GM12878 (cell line): Measurements from ENCODE around the gene KRT78. TPM values are rescaled to one million over a fixed set of nuclear protein-coding genes. Genes with fewer than 3 reads are reported as not detected.
A peak's percentile ranks its signal among the peaks of the same experiment; 100 is the strongest.

Experiments
- ATAC-seq: fragments of 200-7000 bp; cut with Tn5 transposase; 3 replicates; pipeline ENCODE4 v1.9.1; 2020; ENCODE audit warnings: mild to moderate bottlenecking, moderate library complexity
- BruUV-seq: library from RNA; stranded (reverse); fragments of 400-500 nt; replicated peaks from 2 replicates; lab custom pipeline; 2021; lab: Mats Ljungman, UMichigan
- CTCF ChIA-PET: fragments of 300-600 bp; sonication (Branson Sonifier 250); formaldehyde crosslinking; extraction: SDS; loops from one replicate; lab custom pipeline; 2021; ENCODE audit warnings: inconsistent platforms; lab: Yijun Ruan, JAX
- POLR2A ChIA-PET: fragments of 350-600 bp; formaldehyde crosslinking; extraction: SDS; loops from one replicate; lab custom pipeline; 2021; ENCODE audit warnings: inconsistent platforms; lab: Charles Lee
- RAD21 ChIA-PET: fragments of 300-600 bp; sonication (Branson Sonifier 250); formaldehyde crosslinking; loops from one replicate; lab custom pipeline; 2023; ENCODE audit warnings: antibody characterized with exemption; ENCODE audit not compliant: unreplicated experiment; lab: Charles Lee
- SMC1A ChIA-PET: fragments of 300-600 bp; sonication (Branson Sonifier 250); formaldehyde crosslinking; loops from one replicate; lab custom pipeline; 2023; ENCODE audit not compliant: unreplicated experiment, uncharacterized antibody; lab: Charles Lee
- DNase-seq: peaks from one replicate; pipeline ENCODE4 v3.0.0-alpha.2; 2011; ENCODE audit warnings: low read depth, low spot score
- FAIRE-seq: peaks from 3 replicates; lab custom pipeline; 2011; peaks lifted over from hg19 to GRCh38; lab: Jason Lieb, UNC
- H2AFZ ChIP-seq: 2 replicates; pipeline ENCODE4 v1.6.0; 2011; ENCODE audit warnings: low read depth, low read length, control low read depth; ENCODE audit not compliant: control insufficient read depth
- H3K27ac ChIP-seq: 2 replicates; pipeline ENCODE4 v1.5.1; 2011; ENCODE audit warnings: control low read depth; ENCODE audit not compliant: control insufficient read depth, insufficient read depth
- H3K27me3 ChIP-seq, 2 experiments: replicated peaks in 1 of 2; 2 replicates each; pipeline versions ENCODE4 v1.6.0 to v1.6.1; 2011; ENCODE audit warnings: low read length in 1 of 2; ENCODE audit not compliant: control insufficient read depth in 2 of 2, insufficient read depth in 2 of 2
- H3K36me3 ChIP-seq, 2 experiments: 2 replicates each; pipeline ENCODE4 v1.5.1; 2011; ENCODE audit warnings: low read length in 1 of 2; ENCODE audit not compliant: control insufficient read depth in 2 of 2, insufficient read depth in 2 of 2
- H3K4me1 ChIP-seq: 2 replicates; pipeline ENCODE4 v1.6.1; 2011; ENCODE audit warnings: mild to moderate bottlenecking, low read length, moderate library complexity, mixed read lengths; ENCODE audit not compliant: control insufficient read depth, insufficient read depth
- H3K4me2 ChIP-seq: 2 replicates; pipeline ENCODE4 v1.6.0; 2011; ENCODE audit warnings: control low read depth; ENCODE audit not compliant: control insufficient read depth, insufficient read depth
- H3K4me3 ChIP-seq: fragments of 200-600 bp; sonication (generic); 2 replicates; pipeline ENCODE4 v1.5.1; 2016
- H3K79me2 ChIP-seq: 2 replicates; pipeline ENCODE4 v1.6.0; 2011; ENCODE audit warnings: low read length; ENCODE audit not compliant: control insufficient read depth, insufficient read depth
- H3K9ac ChIP-seq: 2 replicates; pipeline ENCODE4 v1.8.0; 2011; ENCODE audit warnings: low read length, control low read depth, mixed read lengths; ENCODE audit not compliant: control insufficient read depth, insufficient read depth
- H3K9me3 ChIP-seq: replicated peaks from 3 replicates; pipeline ENCODE4 v1.5.1; 2011; ENCODE audit warnings: mild to moderate bottlenecking, low read length; ENCODE audit not compliant: control insufficient read depth, insufficient read depth
- H4K20me1 ChIP-seq: 2 replicates; pipeline ENCODE4 v1.6.0; 2011; ENCODE audit not compliant: control insufficient read depth, insufficient read depth
- EGR1 ChIP-seq, 2 experiments: IDR thresholded peaks; 1 replicate in 1 of 2; 2 replicates in 1 of 2; pipeline ENCODE4 v1.6.1; 2011 to 2012; ENCODE audit warnings: low read depth in 2 of 2, low read length in 2 of 2, borderline replicate concordance in 1 of 2, mild to moderate bottlenecking in 1 of 2, moderate library complexity in 1 of 2
- NR2C1 ChIP-seq: fragments of 450-650 bp; IDR thresholded peaks from 2 replicates; pipeline ENCODE4 v1.6.1; 2017; ENCODE audit warnings: antibody characterized with exemption, mild to moderate bottlenecking, moderate library complexity
- SMAD5 ChIP-seq: IDR thresholded peaks from 2 replicates; pipeline ENCODE4 v1.6.1; 2016; ENCODE audit warnings: antibody characterized with exemption, low read depth
- SREBF1 ChIP-seq: IDR thresholded peaks from 2 replicates; pipeline ENCODE4 v1.6.1; 2012; ENCODE audit warnings: mild to moderate bottlenecking, low read length
- TAF1 ChIP-seq: IDR thresholded peaks from 2 replicates; pipeline ENCODE4 v1.6.1; 2011; ENCODE audit warnings: mild to moderate bottlenecking, low read depth, low read length, borderline replicate concordance
- ZZZ3 ChIP-seq: IDR thresholded peaks from 2 replicates; pipeline ENCODE4 v1.6.1; 2011; ENCODE audit warnings: low read depth; ENCODE audit not compliant: control insufficient read depth, insufficient read length
- WGBS: methylation state at CpG from one replicate; pipeline ENCODE4 v1.1.6; 2016; ENCODE audit warnings: low lambda C conversion rate; ENCODE audit not compliant: insufficient replicate concordance, insufficient coverage; ENCODE audit errors: missing lambda C conversion rate; 5-methylcytosine and 5-hydroxymethylcytosine counted together
- in situ Hi-C: fragments of 300-500 bp; cut with MboI; formaldehyde crosslinking; loops from 9 replicates; pipeline ENCODE4 v1.14.3; 2018; ENCODE audit warnings: mixed read lengths
- intact Hi-C: fragments of 100-400 bp; cut with micrococcal nuclease; formaldehyde crosslinking; loops from one replicate; pipeline ENCODE4 v1.14.2; 2022; ENCODE audit not compliant: unreplicated experiment
- polyA plus RNA-seq, 11 experiments: library from polyadenylated mRNA; depleted of rRNA in 4 of 11; unstranded in 6 of 11; stranded (reverse) in 5 of 11; fragments of >200 nt; fragmentation: Nextera tagmentation in 4 of 11; fragmentation: Illumina TruSeq in 1 of 11; extraction: Ambion mirVana in 4 of 11; extraction: Trizol in 1 of 11; gene quantifications; 1 replicate in 1 of 11; 2 replicates in 10 of 11; pipeline versions ENCODE4 v1.2.1 to v1.2.3, GENCODE V29; 2011 to 2016; ENCODE audit warnings: inconsistent platforms in 2 of 11, missing spikeins in 2 of 11, low read depth in 1 of 11
- total RNA-seq, 4 experiments: library from RNA; depleted of rRNA in 3 of 4; stranded (reverse); fragments of >200 nt in 3 of 4; fragmentation: Illumina TruSeq in 1 of 4; extraction: Trizol in 1 of 4; gene quantifications; 2 replicates each; pipeline versions ENCODE4 v1.2.1 to v1.2.3, GENCODE V29; 2013 to 2021

KRT78 gene
- total and polyA plus RNA-seq, 10 of the 15 experiments (the other 5 are each of a cell fraction or from before 2014, with no cell fraction given) = 0.07 TPM; not detected in 9

GRCh38 chr12:52874573-52875435 lies 26.0 kb upstream of the KRT78 start:
- H4K20me1 ChIP-seq = no peaks in the 10 kb centered on the region
- SMC1A ChIA-PET = interaction anchor here (1.0 kb wide), 1 partner anchor 11 kb away, joined by 3 read pairs; no protein-coding TSS in a partner anchor
- POLR2A ChIA-PET = no interaction called here
- RAD21 ChIA-PET = interaction anchor here (0.6 kb wide), 1 partner anchor 297 kb away, joined by 3 read pairs; no protein-coding TSS in a partner anchor
- no peaks in the 10 kb centered on the region for H3K36me3 ChIP-seq
- CTCF ChIA-PET = interaction anchor here (1.7 kb wide), 1 partner anchor 9 kb away, joined by 7 read pairs; no protein-coding TSS in a partner anchor
- peak overlapping the region; percentile 34; the same call in 1 of the 2 replicates for H3K9ac ChIP-seq
- H3K4me2 ChIP-seq = peak overlapping the region; percentile 52; the same call in 1 of the 2 replicates
- BruUV-seq = no TSS peak
- TF ChIP-seq TAF1 (no peak), ZZZ3 (no peak), NR2C1 (no peak), SREBF1 (no peak), SMAD5 (no peak), EGR1 (IDR thresholded peaks at IDR 0.05; ENCODE audit: borderline replicate concordance in 1 of 2, low read depth in 2 of 2, low read length in 2 of 2) (no peak)
- TF ChIP-seq, all 136 proteins: peak for 0
- DNase-seq (no peak), FAIRE-seq (no peak), ATAC-seq (no peak)
- Histone ChIP-seq H3K4me1 (peaks cover 6% of the 10 kb centered on the region), H3K79me2 (no peaks in the 10 kb centered on the region), H3K27me3 (peaks cover 0 to 3% of the 10 kb centered on the region in 2 experiments; a peak in 2 of 4 replicates), H3K4me3 (no peak overlapping the region), H2AFZ (peak overlapping the region; percentile 45; the same call in 1 of the 2 replicates), H3K27ac (no peak overlapping the region), H3K9me3 (no peaks in the 10 kb centered on the region)
- intact Hi-C loops (loop anchor here (5.0 kb wide), 1 partner anchor 718 kb away; no protein-coding TSS in a partner anchor), in situ Hi-C loops (loop anchor here (5.0 kb wide), 1 partner anchor 493 kb away; no protein-coding TSS in a partner anchor)
- WGBS = 50% methylated on average over 10 of the region's 10 CpGs
